Pancreas (tissue), 10 donors: Measurements from ENCODE around the gene TRIM62. TPM values are rescaled to one million over a fixed set of nuclear protein-coding genes. Genes with fewer than 3 reads are reported as not detected.

Experiments used
- ATAC-seq, 4 donors: fragments of 200-7000 bp; cut with Tn5 transposase; one replicate each; pipeline versions ENCODE4 v1.8.0 to v1.9.1; 2020; ENCODE audit warnings: mild to moderate bottlenecking in 4 of 4, moderate library complexity in 4 of 4
- DNase-seq, 6 donors: peaks; one replicate each; pipeline ENCODE4 v3.0.0-alpha.2; 2020
- FAIRE-seq: peaks from 2 replicates; lab custom pipeline; 2012; peaks lifted over from hg19 to GRCh38; lab: Jason Lieb, UNC
- H3K27ac ChIP-seq, 4 donors: fragments of 200-600 bp; sonication (generic); 1 replicate in 3 of 4; 2 replicates in 1 of 4; pipeline versions ENCODE4 v1.5.0 to v1.8.0; 2020
- H3K27me3 ChIP-seq, 4 donors: fragments of 200-600 bp; one replicate each; pipeline ENCODE4 v1.8.0; 2021
- H3K36me3 ChIP-seq, 3 donors: fragments of 200-600 bp; sonication (generic) in 1 of 3; one replicate each; pipeline versions ENCODE4 v1.5.0 to v1.8.0; 2020 to 2021
- H3K4me1 ChIP-seq, 3 donors: fragments of 200-600 bp; one replicate each; pipeline ENCODE4 v1.8.0; 2021
- H3K4me3 ChIP-seq, 4 donors: fragments of 200-600 bp; sonication (generic) in 2 of 4; one replicate each; pipeline versions ENCODE4 v1.5.0 to v1.8.0; 2020 to 2021
- H3K9me3 ChIP-seq, 4 donors: fragments of 200-600 bp; one replicate each; pipeline ENCODE4 v1.8.0; 2021
- WGBS, 2 donors: extraction: QIAGEN DNeasy Blood & Tissue Kit; methylation state at CpG; one replicate each; pipeline ENCODE4 v1.1.7; 2013; 5-methylcytosine and 5-hydroxymethylcytosine counted together
- intact Hi-C, 3 donors: fragments of 100-400 bp; cut with DNase I; formaldehyde crosslinking; loops; one replicate each; pipeline versions ENCODE4 v1.11.1 to v1.14.2; 2022
- polyA plus RNA-seq, 2 donors: library from polyadenylated mRNA; stranded (reverse); fragments of 200-250 nt; gene quantifications; one replicate each; pipeline ENCODE4 v1.2.3, GENCODE V29; 2013
- total RNA-seq, 6 donors: library from RNA; stranded (reverse); fragmentation: NEBNext Ultra II Directional in 4 of 6; extraction: Animal tissue kit (Norgen Biotek cat#: 25700) in 4 of 6; gene quantifications; one replicate each; pipeline versions ENCODE4 v1.2.1 to v1.2.4, GENCODE V29; 2021 to 2023
- TF ChIP-seq, protein P1 (sequence below), 4 donors: fragments of 200-600 bp; sonication (generic) in 3 of 4; IDR thresholded peaks; one replicate each; pipeline versions ENCODE4 v1.5.0 to v1.8.0; 2021; ENCODE audit warnings: antibody characterized with exemption in 4 of 4
- donor health status: healthy with polysubstance abuse.
- donor health status: DM: no; HTN: no; CAD: no; lungs with moderate emphysema.
- donor health status: DM: no; HTN: no; CAD: no.
- donor health status: control.
- donor health status: control.
- donor health status: Bipolar disorder and iron deficiency.
- donor health status: DM: yes; HTN: yes; CAD: no.
- donor health status: DM: no; HTN: no; CAD: no.
- donor health status: DM: no; HTN: no; CAD: no.
- donor health status: DM: yes; HTN: yes; CAD: no.

The TRIM62 gene
- total and polyA plus RNA-seq, 8 donors = 1.6 to 4.3 (median 2.7) TPM

DNA sequence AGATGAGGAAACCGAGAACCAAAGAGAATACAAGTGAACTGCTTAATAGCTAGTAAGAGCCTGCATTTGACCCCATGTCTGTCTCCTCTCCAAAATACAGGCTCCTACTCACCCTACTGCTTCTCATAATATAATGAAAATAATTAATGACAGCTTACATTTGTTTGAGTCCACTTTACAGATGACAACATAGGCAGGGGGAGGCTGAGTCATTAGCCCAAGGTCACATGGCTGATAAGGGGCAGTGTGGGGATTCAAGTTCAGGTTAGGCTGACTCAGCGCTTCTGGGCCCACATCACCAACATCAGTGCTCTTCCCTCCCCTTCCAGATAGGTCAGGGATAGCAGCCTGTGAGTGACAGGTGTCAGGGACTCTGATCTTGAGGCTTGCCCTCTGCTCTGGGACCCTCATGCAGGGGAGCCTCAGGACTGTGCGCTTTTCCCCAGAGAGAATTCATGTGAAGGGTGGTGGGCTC, 84.7 kb downstream of the TRIM62 start:
- peaks cover 0 to 4% (median 0%) of the 10 kb centered on the region in 3 donors for H3K36me3 ChIP-seq
- ATAC-seq = peak in 1 of 4 donors; percentile 39
- H3K27ac ChIP-seq = no peak overlapping the region
- H3K4me3 ChIP-seq = no peak overlapping the region
- no peaks in the 10 kb centered on the region for H3K9me3 ChIP-seq
- intact Hi-C loops = loop anchor here in 1 of 3 donors (10.0 kb wide), 1 partner anchor 368 kb away; no protein-coding TSS in a partner anchor
- 95 to 97% methylated on average over 3 of the region's 3 CpGs for WGBS, 2 donors
- no peak for DNase-seq
- no peaks in the 10 kb centered on the region for H3K27me3 ChIP-seq
- no peak for FAIRE-seq
- no peaks in the 10 kb centered on the region for H3K4me1 ChIP-seq
- TF ChIP-seq, protein P1, sequence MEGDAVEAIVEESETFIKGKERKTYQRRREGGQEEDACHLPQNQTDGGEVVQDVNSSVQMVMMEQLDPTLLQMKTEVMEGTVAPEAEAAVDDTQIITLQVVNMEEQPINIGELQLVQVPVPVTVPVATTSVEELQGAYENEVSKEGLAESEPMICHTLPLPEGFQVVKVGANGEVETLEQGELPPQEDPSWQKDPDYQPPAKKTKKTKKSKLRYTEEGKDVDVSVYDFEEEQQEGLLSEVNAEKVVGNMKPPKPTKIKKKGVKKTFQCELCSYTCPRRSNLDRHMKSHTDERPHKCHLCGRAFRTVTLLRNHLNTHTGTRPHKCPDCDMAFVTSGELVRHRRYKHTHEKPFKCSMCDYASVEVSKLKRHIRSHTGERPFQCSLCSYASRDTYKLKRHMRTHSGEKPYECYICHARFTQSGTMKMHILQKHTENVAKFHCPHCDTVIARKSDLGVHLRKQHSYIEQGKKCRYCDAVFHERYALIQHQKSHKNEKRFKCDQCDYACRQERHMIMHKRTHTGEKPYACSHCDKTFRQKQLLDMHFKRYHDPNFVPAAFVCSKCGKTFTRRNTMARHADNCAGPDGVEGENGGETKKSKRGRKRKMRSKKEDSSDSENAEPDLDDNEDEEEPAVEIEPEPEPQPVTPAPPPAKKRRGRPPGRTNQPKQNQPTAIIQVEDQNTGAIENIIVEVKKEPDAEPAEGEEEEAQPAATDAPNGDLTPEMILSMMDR (IDR thresholded peaks at IDR 0.05) = no peak

DNA sequence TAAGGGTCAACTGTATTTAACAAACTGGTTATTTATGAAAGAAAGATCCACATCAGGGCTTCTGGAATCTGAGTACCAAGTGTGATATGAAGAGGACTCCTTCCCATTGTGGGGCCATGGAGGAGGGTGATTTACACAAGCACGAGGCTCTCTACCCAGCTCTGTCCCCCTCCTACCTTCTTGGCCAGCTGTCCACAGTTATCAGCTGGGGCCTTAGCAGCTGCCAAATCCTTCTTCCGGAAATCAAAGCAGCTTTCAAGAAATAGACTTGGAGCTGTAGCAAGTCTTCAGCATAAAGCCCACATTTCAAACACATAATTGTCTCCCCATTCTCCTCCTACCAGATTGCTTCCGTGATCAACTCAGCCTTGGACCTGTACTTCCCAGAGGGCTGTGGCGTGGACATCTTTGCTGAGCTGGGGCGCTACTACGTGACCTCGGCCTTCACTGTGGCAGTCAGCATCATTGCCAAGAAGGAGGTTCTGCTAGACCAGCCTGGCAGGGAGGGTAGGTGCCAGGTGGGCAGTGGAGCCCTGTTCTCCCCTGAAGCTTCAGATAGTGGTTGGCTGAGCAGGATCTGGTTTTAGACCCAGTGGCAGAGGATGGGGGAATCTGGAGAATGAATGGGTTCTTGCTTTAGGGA, 85.4 kb downstream of the TRIM62 start:
- intact Hi-C loops = loop anchor here in 1 of 3 donors (10.0 kb wide), 1 partner anchor 368 kb away; no protein-coding TSS in a partner anchor
- WGBS, 2 donors = 35 to 55% methylated on average over 7 of the region's 7 CpGs
- Histone ChIP-seq H3K27me3 (no peaks in the 10 kb centered on the region), H3K36me3 (no peaks in the 10 kb centered on the region), H3K9me3 (no peaks in the 10 kb centered on the region), H3K27ac (no peak overlapping the region), H3K4me3 (no peak overlapping the region), H3K4me1 (no peaks in the 10 kb centered on the region)
- TF ChIP-seq, protein P1 (IDR thresholded peaks at IDR 0.05) = no peak
- DNase-seq (no peak), ATAC-seq (peak in 3 of 4 donors; percentile 10 to 38 (median 13)), FAIRE-seq (no peak)

Other genes with a start within 250 kb of the TRIM62 start
- 10 to 100 TPM in 2 of 6 donors, 1 to 10 TPM in 4; 5.4 to 16.3 (median 8.0) TPM for gene RNF19B, start 217.2 kb downstream of the TRIM62 start, total RNA-seq
- 1 to 10 TPM; 2.3 to 8.1 TPM for gene RNF19B, start 217.2 kb downstream of the TRIM62 start, polyA plus RNA-seq
- 10 to 100 TPM; 42.6 to 78.7 (median 61.4) TPM for gene AK2, start 145.2 kb downstream of the TRIM62 start, total RNA-seq
- gene AK2, start 145.2 kb downstream of the TRIM62 start, polyA plus RNA-seq = 10 to 100 TPM; 40.5 to 64.4 TPM
- gene AZIN2, start 100.9 kb downstream of the TRIM62 start, total RNA-seq = 1 to 10 TPM; 1.2 to 3.8 (median 2.1) TPM
- gene AZIN2, start 100.9 kb downstream of the TRIM62 start, polyA plus RNA-seq = 1 to 10 TPM; 2.4 to 5.0 TPM
- gene ZNF362, start 74.4 kb upstream of the TRIM62 start, total RNA-seq = 10 to 100 TPM; 11.8 to 19.7 (median 13.5) TPM
- 10 to 100 TPM; 13.3 to 14.9 TPM for gene ZNF362, start 74.4 kb upstream of the TRIM62 start, polyA plus RNA-seq
- not detected for gene A3GALT2, start 139.1 kb upstream of the TRIM62 start, total RNA-seq
- under 1 TPM in 1 of 2 donors, not detected in 1; 0.07 TPM for gene A3GALT2, start 139.1 kb upstream of the TRIM62 start, polyA plus RNA-seq
- 10 to 100 TPM; 21.8 to 58.8 (median 37.3) TPM for gene PHC2, start 249.1 kb upstream of the TRIM62 start, total RNA-seq
- 10 to 100 TPM; 45.2 to 62.1 TPM for gene PHC2, start 249.1 kb upstream of the TRIM62 start, polyA plus RNA-seq